ENCODE measurements around the gene PLEKHG4B.

GRCh38 chr5:197892-198489 lies 106.0 kb downstream of the PLEKHG4B start:
- TF ChIP-seq CTCF (optimal IDR thresholded peaks at IDR 0.05 in 1 of 3, IDR thresholded peaks at IDR 0.05 in 1 of 3, conservative IDR thresholded peaks at IDR 0.05 in 1 of 3; ENCODE audit: extremely low read depth in 1 of 3, insufficient read depth in 2 of 3, low read length in 3 of 3) (no peak), EZH2 (IDR thresholded peaks at IDR 0.05; ENCODE audit: low read length) (no peak)

Data from keratinocyte (primary cell).